Measurements from ENCODE around the gene EEFSEC.

GRCh38 chr3:128356822-128357221 is 203.5 kb downstream of the EEFSEC start:
- no peak for TF ChIP-seq POLR2A (IDR thresholded peaks at IDR 0.05)
- TF ChIP-seq, protein P1, sequence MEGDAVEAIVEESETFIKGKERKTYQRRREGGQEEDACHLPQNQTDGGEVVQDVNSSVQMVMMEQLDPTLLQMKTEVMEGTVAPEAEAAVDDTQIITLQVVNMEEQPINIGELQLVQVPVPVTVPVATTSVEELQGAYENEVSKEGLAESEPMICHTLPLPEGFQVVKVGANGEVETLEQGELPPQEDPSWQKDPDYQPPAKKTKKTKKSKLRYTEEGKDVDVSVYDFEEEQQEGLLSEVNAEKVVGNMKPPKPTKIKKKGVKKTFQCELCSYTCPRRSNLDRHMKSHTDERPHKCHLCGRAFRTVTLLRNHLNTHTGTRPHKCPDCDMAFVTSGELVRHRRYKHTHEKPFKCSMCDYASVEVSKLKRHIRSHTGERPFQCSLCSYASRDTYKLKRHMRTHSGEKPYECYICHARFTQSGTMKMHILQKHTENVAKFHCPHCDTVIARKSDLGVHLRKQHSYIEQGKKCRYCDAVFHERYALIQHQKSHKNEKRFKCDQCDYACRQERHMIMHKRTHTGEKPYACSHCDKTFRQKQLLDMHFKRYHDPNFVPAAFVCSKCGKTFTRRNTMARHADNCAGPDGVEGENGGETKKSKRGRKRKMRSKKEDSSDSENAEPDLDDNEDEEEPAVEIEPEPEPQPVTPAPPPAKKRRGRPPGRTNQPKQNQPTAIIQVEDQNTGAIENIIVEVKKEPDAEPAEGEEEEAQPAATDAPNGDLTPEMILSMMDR (IDR thresholded peaks at IDR 0.05) = no peak
